Hematopoietic multipotent progenitor cell (in vitro differentiated cells): Measurements from ENCODE around the gene METTL4. TPM values are rescaled to one million over a fixed set of nuclear protein-coding genes. Genes with fewer than 3 reads are reported as not detected.
"Not testable (repeated sequence)": the region's sequence is repeated elsewhere in the genome, so short reads cannot be mapped to it uniquely, and the experiment has no call there.

ENCODE experiments used
- DNase-seq, 3 donors: peaks; one replicate each; pipeline ENCODE4 v3.0.0-alpha.2; 2011 to 2015; ENCODE audit warnings: low read depth in 2 of 3, low spot score in 2 of 3
- total RNA-seq: library from RNA; depleted of rRNA; stranded (reverse); fragments of >200 nt; gene quantifications from one replicate; pipeline ENCODE4 v1.2.3, GENCODE V29; 2012

METTL4 gene
- total RNA-seq, 1 donor, result 2.7 TPM

DNA sequence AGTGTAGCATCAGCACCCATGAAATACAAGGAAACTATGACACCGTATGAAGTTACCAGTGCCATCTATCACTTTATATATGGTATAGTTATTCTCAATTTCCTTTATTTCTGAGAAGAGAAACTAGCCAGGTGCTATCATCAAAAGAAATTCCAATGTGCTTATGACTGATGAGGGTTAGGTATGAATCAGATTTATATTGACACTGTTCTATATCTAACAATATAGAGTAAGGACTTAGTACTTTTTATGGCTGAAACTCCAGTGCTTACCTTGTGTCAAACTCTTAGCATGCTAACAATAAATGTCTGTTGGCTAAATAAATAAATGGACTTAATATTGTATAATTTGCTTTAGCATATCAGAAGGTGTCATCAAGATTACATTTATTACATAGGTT, 6.9 kb downstream of the METTL4 start:
- no peak for DNase-seq

DNA sequence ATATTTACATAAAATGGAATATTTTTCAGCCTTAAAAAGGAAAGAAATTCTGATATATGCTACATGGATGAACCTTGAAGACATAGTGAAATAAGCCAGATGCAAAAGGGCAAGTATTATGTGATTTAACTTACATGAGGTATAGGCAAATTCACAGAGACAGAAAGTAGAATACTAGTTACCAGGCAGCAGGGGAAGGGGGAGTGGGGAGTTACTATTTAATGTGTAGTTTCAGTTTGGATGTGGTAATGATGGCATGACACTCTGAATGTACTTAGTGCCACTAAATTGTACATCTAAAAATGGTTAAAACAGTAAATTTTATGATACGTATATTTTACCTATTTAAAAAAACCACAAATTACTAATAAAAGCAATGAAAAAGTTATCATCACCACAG, 12.1 kb downstream of the METTL4 start:
- no peak for DNase-seq

GRCh38 chr18:2557536-2557935, 13.8 kb downstream of the METTL4 start:
- no peak for DNase-seq

DNA sequence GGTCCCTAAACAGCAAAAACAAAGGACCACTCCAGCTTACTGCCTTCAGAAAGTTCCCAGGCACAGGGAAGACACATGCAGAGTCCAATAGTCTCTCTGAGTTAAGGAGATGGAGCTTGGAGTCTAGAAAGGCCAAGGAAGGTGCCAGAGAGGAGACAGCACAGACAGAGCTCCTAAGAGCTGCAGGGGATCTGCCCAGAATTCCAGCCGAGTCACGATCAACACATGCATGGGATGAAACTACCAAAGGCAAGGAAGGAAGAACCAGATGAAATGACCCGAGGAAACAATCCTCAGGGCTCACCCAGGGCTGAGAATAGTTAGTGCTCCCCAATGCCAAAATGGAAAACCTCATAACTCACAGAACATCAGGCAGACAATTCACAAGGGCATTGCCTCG, 15.4 kb downstream of the METTL4 start:
- DNase-seq, result no peak

DNA sequence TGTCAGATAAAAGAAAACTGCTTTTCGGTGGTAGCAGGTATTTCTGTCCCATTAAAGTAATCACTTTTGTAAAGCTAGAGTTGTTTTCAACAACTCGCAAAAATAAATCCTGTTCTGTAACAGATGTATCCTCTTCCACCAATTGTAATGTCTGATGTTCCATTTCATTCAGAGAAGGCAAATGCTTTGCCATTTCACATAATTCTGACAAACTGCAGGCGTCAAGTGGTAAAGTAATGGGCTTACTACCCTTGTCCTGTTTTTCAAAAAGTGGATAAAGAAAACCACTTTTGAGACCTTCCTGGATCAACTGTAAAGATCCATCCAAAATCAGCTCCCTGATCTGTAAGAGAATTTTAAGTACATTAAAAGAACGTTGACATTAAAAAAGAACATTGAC, 16.6 kb downstream of the METTL4 start:
- no peak for DNase-seq

DNA sequence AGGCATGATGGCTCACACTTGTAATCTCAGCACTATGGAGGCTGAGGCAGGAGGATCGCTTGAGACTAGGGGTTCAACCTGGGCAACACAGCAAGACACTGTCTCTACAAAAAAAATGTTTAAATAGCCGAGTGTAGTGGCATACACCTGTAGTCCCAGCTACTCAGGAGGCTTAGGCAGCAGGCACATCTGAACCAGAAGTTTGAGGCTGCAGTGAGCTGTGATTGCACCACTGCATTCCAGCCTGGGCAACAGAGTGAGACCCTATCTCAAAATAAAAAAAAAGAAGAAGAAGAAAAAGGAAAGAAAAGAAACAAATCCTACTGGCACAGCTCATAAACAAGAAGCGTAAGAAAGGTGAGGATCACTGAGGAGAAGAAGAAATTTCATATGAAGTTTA, 19.9 kb downstream of the METTL4 start:
- no peak for DNase-seq

DNA sequence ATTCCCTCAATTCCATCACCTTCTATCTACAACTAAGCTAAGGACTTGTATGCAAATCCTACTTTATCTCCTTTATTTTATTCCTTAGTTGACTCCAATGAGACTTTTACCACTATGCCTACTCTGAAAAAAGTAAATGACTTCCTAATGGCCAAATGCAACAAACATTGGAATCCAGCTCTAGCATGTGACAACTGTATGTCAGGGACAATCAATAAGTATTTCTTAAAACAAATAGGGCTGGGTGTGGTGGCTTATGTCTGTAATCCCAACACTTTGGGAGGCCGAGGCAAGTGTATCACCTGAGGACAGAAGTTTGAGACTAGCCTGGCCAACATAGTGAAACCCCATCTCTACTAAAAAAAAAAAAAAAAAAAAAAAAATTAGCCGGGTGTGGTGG, 21.8 kb downstream of the METTL4 start:
- DNase-seq, result no peak

DNA sequence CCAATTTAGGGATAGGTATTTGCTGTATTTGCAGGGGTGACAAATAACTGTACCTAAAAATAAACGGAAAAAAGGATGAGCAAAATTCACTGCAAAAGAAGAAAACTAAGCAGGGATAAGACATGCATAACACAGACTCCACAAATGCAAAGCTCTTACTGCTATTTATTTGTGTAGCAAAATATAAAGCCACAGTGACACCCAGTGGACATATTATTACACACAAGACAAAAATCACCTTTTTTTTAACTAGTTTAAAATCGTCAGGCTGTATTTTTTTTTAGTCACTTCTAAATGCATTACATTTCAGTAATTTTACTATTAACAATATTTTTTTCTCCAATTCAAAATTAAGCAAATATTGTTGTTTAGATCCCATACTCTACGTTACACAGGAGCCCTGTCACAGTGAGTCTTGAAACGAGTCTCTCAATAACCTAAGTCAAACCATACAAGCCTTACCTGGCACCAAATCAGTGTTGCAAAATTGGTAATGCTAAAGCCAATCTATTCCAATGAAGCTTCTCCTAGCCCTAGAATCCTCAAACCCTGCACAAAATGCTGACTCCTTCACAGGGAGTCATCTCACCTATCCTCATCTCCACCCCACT, 23.7 kb downstream of the METTL4 start:
- peak in 2 of 3 donors; percentile 39 to 69 for DNase-seq

DNA sequence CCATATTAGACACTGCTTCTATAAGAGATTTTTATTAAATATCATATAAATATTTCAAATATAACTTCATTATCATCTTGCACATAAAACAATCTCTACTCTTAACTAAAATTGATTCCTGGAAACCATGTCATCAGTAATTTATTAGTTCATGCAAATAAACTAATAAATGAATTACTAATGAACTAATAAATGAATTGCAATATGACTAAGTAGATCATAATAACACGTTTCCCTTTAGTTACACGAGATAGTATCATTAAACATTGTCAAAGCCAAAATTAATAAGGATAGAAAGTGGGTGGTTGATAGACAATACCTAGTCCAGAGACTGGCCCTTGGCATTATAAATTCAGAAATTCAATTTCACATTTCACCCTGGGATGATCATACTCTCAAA, 26.1 kb downstream of the METTL4 start:
- no peak for DNase-seq

DNA sequence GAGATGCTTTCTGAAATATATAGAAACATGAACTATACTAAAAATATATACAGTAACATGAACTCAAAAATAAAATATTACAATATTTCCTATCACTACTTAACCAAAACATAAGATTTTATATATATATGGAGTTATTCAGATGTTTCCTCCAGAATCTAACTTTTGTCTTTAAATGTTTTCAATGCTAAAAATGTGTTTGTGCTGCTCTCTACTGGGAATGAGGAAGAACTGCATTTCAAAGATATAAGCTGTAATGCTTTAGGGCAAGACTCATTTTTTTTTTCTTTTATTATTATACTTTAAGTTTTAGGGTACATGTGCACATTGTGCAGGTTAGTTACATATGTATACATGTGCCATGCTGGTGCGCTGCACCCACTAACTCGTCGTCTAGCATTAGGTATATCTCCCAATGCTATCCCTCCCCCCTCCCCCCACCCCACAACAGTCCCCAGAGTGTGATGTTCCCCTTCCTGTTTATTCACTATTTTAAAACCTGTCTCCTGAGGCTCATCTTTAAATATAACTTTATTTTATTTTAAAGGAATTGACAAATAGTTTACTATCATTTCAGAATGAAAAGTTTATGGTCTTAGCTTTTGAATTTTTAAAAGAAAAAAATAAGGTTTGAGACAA, 29.3 kb downstream of the METTL4 start:
- peak in 2 of 3 donors; percentile 15 to 59 for DNase-seq

- DNase-seq, result no peak
Measured at GRCh38 chr18:2540575-2540974, 30.7 kb downstream of the METTL4 start.

- no peak for DNase-seq
Measured at GRCh38 chr18:2538844-2539243, 32.5 kb downstream of the METTL4 start.

GRCh38 chr18:2538236-2538635, 33.1 kb downstream of the METTL4 start:
- DNase-seq, result no peak

DNA sequence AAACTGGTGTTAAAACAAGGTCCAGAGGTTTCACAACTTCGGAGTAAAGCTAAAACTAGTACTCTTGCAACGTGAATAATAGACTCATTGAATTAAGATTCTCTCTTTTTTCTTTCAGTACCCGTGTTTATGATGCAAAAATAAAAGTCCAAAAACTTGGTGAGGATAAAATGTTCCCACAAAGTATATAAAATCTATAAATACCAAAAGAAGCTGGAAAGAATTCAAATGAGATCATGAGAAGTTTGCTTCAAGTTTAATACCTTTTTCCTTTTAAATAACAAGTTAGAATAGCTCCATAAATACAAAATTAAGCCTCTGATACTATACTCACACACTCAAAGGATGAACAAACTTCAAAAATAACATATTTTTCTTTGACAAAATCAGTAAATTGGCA, 34.0 kb downstream of the METTL4 start:
- no peak for DNase-seq

GRCh38 chr18:2536493-2536892, 34.8 kb downstream of the METTL4 start:
- DNase-seq, result no peak

DNA sequence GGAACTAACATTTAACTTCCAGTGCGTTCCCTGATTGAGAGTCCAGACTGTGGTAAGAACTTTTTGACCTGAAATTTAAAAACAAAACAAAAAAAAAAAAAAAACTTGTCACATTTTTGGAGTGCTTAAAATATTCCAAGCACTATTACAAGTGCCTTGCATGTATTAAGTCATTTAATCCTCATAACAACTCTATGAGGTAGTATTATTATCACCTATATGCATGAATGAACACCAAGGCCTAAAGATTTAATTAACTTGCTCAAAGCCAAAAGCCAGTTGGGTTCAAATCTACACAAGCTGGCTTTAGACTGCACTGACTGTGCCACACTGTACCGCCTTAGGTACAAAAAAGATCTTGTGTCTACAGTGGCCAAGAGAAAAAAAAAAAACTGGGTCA, 35.2 kb downstream of the METTL4 start:
- no peak for DNase-seq

GRCh38 chr18:2535419-2535910, 35.8 kb downstream of the METTL4 start:
- no peak for DNase-seq

GRCh38 chr18:2534906-2535305, 36.4 kb downstream of the METTL4 start:
- no peak for DNase-seq

DNA sequence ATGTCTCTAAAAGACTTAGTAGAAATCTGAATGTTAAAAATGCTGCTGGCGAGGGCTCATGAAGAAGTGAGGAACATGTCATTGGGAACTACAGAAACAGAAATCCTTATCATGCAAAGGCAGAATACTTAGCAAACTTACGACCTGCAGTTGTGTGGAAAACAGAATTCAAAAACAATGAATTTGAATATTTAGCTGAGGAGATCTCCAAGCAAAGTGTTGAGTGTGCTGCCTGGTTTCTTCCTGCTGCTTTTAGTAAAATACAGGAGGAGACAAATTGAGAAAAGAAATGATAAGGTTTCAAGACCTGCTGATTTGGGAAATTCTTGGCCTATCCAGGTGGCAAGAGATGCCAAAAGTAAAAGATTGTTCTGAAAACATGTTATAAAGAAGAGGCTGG, 38.5 kb downstream of the METTL4 start:
- no peak for DNase-seq

DNA sequence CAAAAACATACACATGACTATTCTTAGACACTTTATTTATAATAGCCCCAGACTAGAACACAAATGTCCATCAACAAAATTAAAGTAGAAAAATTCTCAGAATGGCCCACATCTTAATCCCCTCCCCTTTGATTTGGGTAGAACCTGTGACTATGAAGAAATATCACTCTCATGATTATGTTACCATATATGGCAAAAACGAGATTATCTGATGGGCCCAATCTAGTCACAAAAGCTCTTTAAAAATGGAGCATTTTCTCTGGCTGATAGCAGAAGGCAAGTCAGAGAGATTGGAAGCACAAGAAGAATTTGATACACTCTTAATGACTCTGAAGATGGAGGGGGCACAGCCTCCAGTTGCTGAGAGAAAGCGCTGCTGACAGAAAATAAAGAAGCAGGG, 39.6 kb downstream of the METTL4 start:
- DNase-seq, result no peak

- no peak for DNase-seq
Measured at GRCh38 chr18:2529154-2529553, 42.2 kb downstream of the METTL4 start.

GRCh38 chr18:2526329-2526728, 45.0 kb downstream of the METTL4 start:
- no peak for DNase-seq

- DNase-seq, result not testable (repeated sequence)
Measured at GRCh38 chr18:2524794-2525198, 46.5 kb downstream of the METTL4 start.
